Measurements from ENCODE around the gene PIRT. TPM values are rescaled to one million over a fixed set of nuclear protein-coding genes. Genes with fewer than 3 reads are reported as not detected.

PIRT gene
- polyA plus RNA-seq, 3 donors: not detected

DNA sequence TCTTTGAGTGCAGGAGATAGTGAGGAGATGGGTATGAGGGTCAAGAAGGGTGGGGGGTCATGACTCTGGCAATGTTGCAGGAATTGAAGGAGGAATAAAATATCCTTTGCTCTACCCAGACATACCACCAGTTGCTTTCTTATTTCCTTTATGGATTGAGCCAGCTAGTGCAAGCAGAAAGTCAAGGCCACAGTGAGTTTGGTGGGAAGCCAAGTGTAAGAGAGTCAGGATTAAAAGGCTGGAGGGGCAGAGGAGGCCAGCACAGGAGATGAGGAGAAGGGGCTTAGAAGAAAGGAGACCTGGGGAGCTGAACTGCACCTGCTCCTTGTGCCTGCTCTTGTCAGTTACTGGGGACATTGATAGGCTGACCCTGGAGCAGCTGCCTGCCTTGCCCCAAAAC lies 16.1 kb downstream of the PIRT start:
- intact Hi-C loops (cut with micrococcal nuclease): no loop called here
- H3K9me3 Mint-ChIP-seq: peaks cover 0 to 5% (median 0%) of the 10 kb centered on the region in 7 donors

GRCh38 chr17:10821054-10821453 lies 16.8 kb downstream of the PIRT start:
- no peak overlapping the region for H3K27ac Mint-ChIP-seq
- H3K9me3 Mint-ChIP-seq: peaks cover 0 to 5% (median 0%) of the 10 kb centered on the region in 7 donors
- Histone ChIP-seq H3K9ac (ENCODE audit: insufficient read depth, low read length, poor library complexity, severe bottlenecking) (no peak overlapping the region), H3K9me3 (replicated peaks in 1 of 2; ENCODE audit: control insufficient read depth in 1 of 2, insufficient read depth in 1 of 2, low read length in 2 of 2) (no peaks in the 10 kb centered on the region), H2AFZ (ENCODE audit: insufficient read depth, low read depth, low read length, poor library complexity, severe bottlenecking) (no peak overlapping the region), H3K36me3 (replicated peaks in 1 of 2; ENCODE audit: control insufficient read depth in 1 of 2, insufficient read depth in 2 of 2, low read length in 2 of 2) (no peaks in the 10 kb centered on the region), H4K20me1 (ENCODE audit: insufficient read depth, low read length) (no peaks in the 10 kb centered on the region), H3K79me2 (ENCODE audit: insufficient read depth, low read length) (no peaks in the 10 kb centered on the region), H3K27ac (ENCODE audit: low read depth in 1 of 2, low read length in 2 of 2) (no peak overlapping the region), H3K4me3 (replicated peaks in 1 of 3; ENCODE audit: low read depth in 2 of 3, low read length in 3 of 3) (no peak overlapping the region), H3K4me1 (ENCODE audit: control insufficient read depth in 1 of 2, insufficient read depth in 2 of 2, low read length in 2 of 2) (no peaks in the 10 kb centered on the region), H3K4me2 (replicated peaks; ENCODE audit: extremely low read depth, low read length, poor library complexity, severe bottlenecking) (no peak overlapping the region), H3K27me3 (ENCODE audit: control insufficient read depth in 2 of 2, insufficient read depth in 2 of 2, low read length in 2 of 2) (no peaks in the 10 kb centered on the region)
- 50% methylated on average over 1 of the region's 4 CpGs for WGBS (ENCODE audit: insufficient coverage)
- no peak overlapping the region for H3K4me3 Mint-ChIP-seq
- no peaks in the 10 kb centered on the region for H3K36me3 Mint-ChIP-seq
- intact Hi-C loops (cut with micrococcal nuclease): no loop called here
- TF ChIP-seq, protein P1, sequence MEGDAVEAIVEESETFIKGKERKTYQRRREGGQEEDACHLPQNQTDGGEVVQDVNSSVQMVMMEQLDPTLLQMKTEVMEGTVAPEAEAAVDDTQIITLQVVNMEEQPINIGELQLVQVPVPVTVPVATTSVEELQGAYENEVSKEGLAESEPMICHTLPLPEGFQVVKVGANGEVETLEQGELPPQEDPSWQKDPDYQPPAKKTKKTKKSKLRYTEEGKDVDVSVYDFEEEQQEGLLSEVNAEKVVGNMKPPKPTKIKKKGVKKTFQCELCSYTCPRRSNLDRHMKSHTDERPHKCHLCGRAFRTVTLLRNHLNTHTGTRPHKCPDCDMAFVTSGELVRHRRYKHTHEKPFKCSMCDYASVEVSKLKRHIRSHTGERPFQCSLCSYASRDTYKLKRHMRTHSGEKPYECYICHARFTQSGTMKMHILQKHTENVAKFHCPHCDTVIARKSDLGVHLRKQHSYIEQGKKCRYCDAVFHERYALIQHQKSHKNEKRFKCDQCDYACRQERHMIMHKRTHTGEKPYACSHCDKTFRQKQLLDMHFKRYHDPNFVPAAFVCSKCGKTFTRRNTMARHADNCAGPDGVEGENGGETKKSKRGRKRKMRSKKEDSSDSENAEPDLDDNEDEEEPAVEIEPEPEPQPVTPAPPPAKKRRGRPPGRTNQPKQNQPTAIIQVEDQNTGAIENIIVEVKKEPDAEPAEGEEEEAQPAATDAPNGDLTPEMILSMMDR (IDR thresholded peaks at IDR 0.05): no peak
- peaks cover 1 to 6% (median 5%) of the 10 kb centered on the region in 3 donors for H3K27me3 Mint-ChIP-seq (ENCODE audit: low read depth in 3 of 3)
- no peaks in the 10 kb centered on the region for H3K4me1 Mint-ChIP-seq
- DNase-seq: no peak

More for the DNA sequence above, 16.1 kb downstream of the PIRT start:
- Histone ChIP-seq H3K9ac (ENCODE audit: insufficient read depth, low read length, poor library complexity, severe bottlenecking) (no peak overlapping the region), H3K4me1 (ENCODE audit: control insufficient read depth in 1 of 2, insufficient read depth in 2 of 2, low read length in 2 of 2) (no peaks in the 10 kb centered on the region), H3K27me3 (ENCODE audit: control insufficient read depth in 2 of 2, insufficient read depth in 2 of 2, low read length in 2 of 2) (no peaks in the 10 kb centered on the region), H4K20me1 (ENCODE audit: insufficient read depth, low read length) (no peaks in the 10 kb centered on the region), H3K36me3 (replicated peaks in 1 of 2; ENCODE audit: control insufficient read depth in 1 of 2, insufficient read depth in 2 of 2, low read length in 2 of 2) (no peaks in the 10 kb centered on the region), H2AFZ (ENCODE audit: insufficient read depth, low read depth, low read length, poor library complexity, severe bottlenecking) (no peak overlapping the region), H3K27ac (ENCODE audit: low read depth in 1 of 2, low read length in 2 of 2) (no peak overlapping the region), H3K79me2 (ENCODE audit: insufficient read depth, low read length) (no peaks in the 10 kb centered on the region), H3K4me2 (replicated peaks; ENCODE audit: extremely low read depth, low read length, poor library complexity, severe bottlenecking) (no peak overlapping the region), H3K4me3 (replicated peaks in 1 of 3; ENCODE audit: low read depth in 2 of 3, low read length in 3 of 3) (no peak overlapping the region), H3K9me3 (replicated peaks in 1 of 2; ENCODE audit: control insufficient read depth in 1 of 2, insufficient read depth in 1 of 2, low read length in 2 of 2) (no peaks in the 10 kb centered on the region)
- TF ChIP-seq, protein P1 (IDR thresholded peaks at IDR 0.05): no peak
- Mint-ChIP-seq H3K4me1 (no peaks in the 10 kb centered on the region), H3K36me3 (no peaks in the 10 kb centered on the region), H3K27me3 (ENCODE audit: low read depth in 3 of 3) (peaks cover 0 to 6% (median 5%) of the 10 kb centered on the region in 3 donors), H3K4me3 (no peak overlapping the region), H3K27ac (no peak overlapping the region)
- DNase-seq: no peak

All from CD14-positive monocyte (primary cell).